ENCODE data around the gene SSR2.

DNA sequence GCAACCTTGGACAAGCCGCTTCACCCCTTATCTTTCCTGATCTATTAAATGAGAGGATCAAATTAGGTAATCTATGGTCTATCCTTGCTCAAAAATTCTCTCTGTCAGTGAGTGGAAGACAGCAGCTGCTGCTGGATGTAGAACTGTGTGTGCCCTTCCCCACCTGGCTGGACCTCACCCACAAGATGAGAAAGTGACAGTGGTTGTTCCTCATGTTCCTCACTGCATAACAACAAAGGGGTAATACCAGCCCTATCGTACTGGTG is 16.9 kb downstream of the SSR2 start:
- TF ChIP-seq EZH2 (IDR thresholded peaks at IDR 0.05) (no peak), POLR2AphosphoS5 (IDR thresholded peaks at IDR 0.05; ENCODE audit: borderline replicate concordance, low read depth, low read length) (no peak)

All from SK-N-MC (cell line).